Right ventricle myocardium superior (tissue), 1 donor: ENCODE data around the gene CHN2. TPM values are rescaled to one million over a fixed set of nuclear protein-coding genes. Genes with fewer than 3 reads are reported as not detected.
A peak's percentile ranks its signal among the peaks of the same experiment; 100 is the strongest.

Source experiments
- ATAC-seq: fragments of 200-7000 bp; cut with Tn5 transposase; one replicate; pipeline ENCODE4 v1.9.1; 2020; ENCODE audit warnings: mild to moderate bottlenecking; ENCODE audit not compliant: poor library complexity
- DNase-seq: peaks from one replicate; pipeline ENCODE4 v3.0.0-alpha.2; 2020
- intact Hi-C: fragments of 100-400 bp; cut with DNase I; formaldehyde crosslinking; loops from one replicate; pipeline ENCODE4 v1.11.2; 2022
- total RNA-seq: library from RNA; stranded (reverse); fragmentation: NEBNext Ultra II Directional; extraction: Animal tissue kit (Norgen Biotek cat#: 25700); gene quantifications from one replicate; pipeline ENCODE4 v1.2.1, GENCODE V29; 2021
- donor health status: DM: no; HTN: yes; CAD: no; lungs with severe emphysema.

Gene CHN2
- total RNA-seq, 1 donor from 2014 or later = 17.7 TPM

DNA sequence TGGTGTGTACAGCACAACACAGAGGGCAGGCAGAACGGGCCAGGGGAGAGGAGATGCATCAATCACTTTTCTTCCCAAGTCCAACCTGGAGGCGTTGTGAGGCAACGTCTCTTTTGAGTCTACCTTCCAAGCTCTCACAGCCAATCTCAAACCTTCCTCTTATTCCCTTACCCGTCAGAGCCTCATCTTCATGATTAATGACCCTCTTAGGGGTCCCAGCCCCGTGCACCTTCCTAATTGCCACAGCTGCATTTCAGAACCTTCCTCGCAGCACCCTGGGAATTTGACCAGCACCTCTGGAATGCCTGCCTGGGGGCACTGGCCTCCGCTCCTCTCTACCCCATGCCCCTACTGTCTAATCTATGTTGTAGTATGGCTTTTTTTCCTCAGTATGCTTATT, 199.7 kb downstream of the CHN2 start:
- no peak for DNase-seq
- no peak for ATAC-seq
- intact Hi-C loops = no loop called here

- DNase-seq (no peak), ATAC-seq (no peak)
- intact Hi-C loops = no loop called here
Measured at GRCh38 chr7:29396563-29396962, 202.0 kb downstream of the CHN2 start.

DNA sequence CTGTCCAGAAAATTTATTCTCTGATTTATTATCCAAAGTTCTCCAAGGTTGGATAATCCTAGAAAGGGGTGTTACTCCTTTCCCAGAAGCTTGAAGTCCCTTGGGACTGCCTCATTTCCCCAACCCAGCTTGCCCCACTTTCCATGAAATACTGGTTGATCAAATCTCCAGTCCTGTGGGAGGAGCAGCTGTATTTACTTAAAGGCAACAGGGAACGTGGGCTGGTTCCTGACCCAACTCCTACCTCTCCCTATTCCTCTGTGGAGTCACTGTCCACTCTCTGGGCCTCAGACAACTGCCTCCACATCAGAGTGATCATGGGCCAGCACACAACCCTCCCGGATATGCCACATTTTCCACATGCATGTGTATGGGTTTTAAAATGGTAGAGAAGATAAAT, 202.8 kb downstream of the CHN2 start:
- intact Hi-C loops = no loop called here
- no peak for DNase-seq
- no peak for ATAC-seq

- no peak for DNase-seq
- intact Hi-C loops = no loop called here
- no peak for ATAC-seq
Measured at GRCh38 chr7:29398011-29398410, 203.4 kb downstream of the CHN2 start.

GRCh38 chr7:29400437-29400836, 205.9 kb downstream of the CHN2 start:
- DNase-seq (no peak), ATAC-seq (no peak)
- intact Hi-C loops = no loop called here

- DNase-seq (no peak), ATAC-seq (no peak)
- intact Hi-C loops = no loop called here
Measured at GRCh38 chr7:29401769-29402168, 207.2 kb downstream of the CHN2 start.

DNA sequence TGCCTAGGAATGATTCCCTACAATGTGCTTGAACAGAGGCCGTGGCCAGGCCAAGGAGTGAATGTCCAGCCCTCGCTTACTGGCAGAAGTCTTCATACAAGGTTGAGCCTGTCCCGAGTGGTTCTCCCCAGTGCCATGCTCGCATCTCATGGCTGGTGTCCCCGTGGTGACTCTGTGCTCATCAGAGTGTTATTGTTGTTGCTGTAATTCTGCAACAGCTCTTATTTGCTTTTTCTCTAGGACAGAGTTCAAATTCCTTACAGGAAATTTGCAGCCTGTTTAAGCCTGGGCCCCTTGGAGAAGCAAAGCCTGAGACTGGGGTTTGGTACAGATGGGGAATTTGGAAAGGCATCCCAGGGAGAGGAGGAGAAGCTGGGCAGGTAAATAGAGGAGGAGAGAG, 211.3 kb downstream of the CHN2 start:
- no peak for ATAC-seq
- DNase-seq = no peak
- intact Hi-C loops = loop anchor here (5.0 kb wide), 2 partner anchors 214 to 484 kb away; partner anchors contain the start of gene CHN2

GRCh38 chr7:29406366-29406765, 211.8 kb downstream of the CHN2 start:
- DNase-seq (no peak), ATAC-seq (no peak)
- intact Hi-C loops = loop anchor here (5.0 kb wide), 2 partner anchors 214 to 484 kb away; partner anchors contain the start of gene CHN2

DNA sequence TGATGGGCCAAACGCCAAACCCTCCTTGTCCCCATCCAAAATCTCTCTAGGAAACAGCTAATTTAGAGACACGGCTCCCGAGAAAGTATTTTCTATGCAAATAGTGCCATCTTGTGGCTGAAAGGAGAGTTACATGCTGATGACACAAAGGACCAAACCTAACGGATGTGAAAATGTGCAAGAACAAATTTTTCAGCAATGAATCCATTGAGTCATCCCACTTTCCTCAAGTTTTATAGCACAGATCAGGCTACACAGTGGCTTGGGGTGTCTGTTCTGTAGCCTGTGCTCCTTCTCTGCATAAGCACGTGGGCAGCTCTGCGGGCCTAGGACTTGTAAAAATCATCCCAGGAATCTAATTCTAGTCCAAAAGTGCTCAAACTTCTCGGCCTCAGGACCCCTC, 214.3 kb downstream of the CHN2 start:
- no peak for DNase-seq

GRCh38 chr7:29410996-29411395, 216.4 kb downstream of the CHN2 start:
- DNase-seq (no peak), ATAC-seq (no peak)
- intact Hi-C loops = loop anchor here (5.0 kb wide), 1 partner anchor 304 kb away; no protein-coding TSS in a partner anchor

More for the DNA sequence above, 214.3 kb downstream of the CHN2 start:
- intact Hi-C loops = loop anchor here (5.0 kb wide), 2 partner anchors 217 to 487 kb away; partner anchors contain the start of gene CHN2
- peak; percentile 75 for ATAC-seq

- DNase-seq (no peak), ATAC-seq (no peak)
- intact Hi-C loops = loop anchor here (5.0 kb wide), 1 partner anchor 306 kb away; no protein-coding TSS in a partner anchor
Measured at GRCh38 chr7:29412912-29413311, 218.3 kb downstream of the CHN2 start.

- intact Hi-C loops = loop anchor here (5.0 kb wide), 1 partner anchor 306 kb away; no protein-coding TSS in a partner anchor
- DNase-seq (no peak), ATAC-seq (no peak)
Measured at GRCh38 chr7:29413626-29414136, 219.1 kb downstream of the CHN2 start.

GRCh38 chr7:29414216-29414615, 219.6 kb downstream of the CHN2 start:
- ATAC-seq = no peak
- intact Hi-C loops = loop anchor here (5.0 kb wide), 1 partner anchor 307 kb away; no protein-coding TSS in a partner anchor
- DNase-seq = no peak

GRCh38 chr7:29415215-29415614, 220.6 kb downstream of the CHN2 start:
- intact Hi-C loops = no loop called here
- no peak for ATAC-seq

GRCh38 chr7:29416276-29416937, 221.8 kb downstream of the CHN2 start:
- no peak for ATAC-seq
- DNase-seq = no peak
- intact Hi-C loops = no loop called here

More at GRCh38 chr7:29415215-29415614, 220.6 kb downstream of the CHN2 start:
- DNase-seq = no peak

- intact Hi-C loops = no loop called here
- ATAC-seq (no peak), DNase-seq (no peak)
Measured at GRCh38 chr7:29416938-29417305, 222.3 kb downstream of the CHN2 start.

- intact Hi-C loops = no loop called here
- ATAC-seq = no peak
Measured at GRCh38 chr7:29418056-29418455, 223.5 kb downstream of the CHN2 start.

GRCh38 chr7:29418651-29419050, 224.1 kb downstream of the CHN2 start:
- no peak for ATAC-seq
- DNase-seq = no peak
- intact Hi-C loops = no loop called here

More at GRCh38 chr7:29418056-29418455, 223.5 kb downstream of the CHN2 start:
- DNase-seq = no peak

- intact Hi-C loops = no loop called here
- DNase-seq = no peak
- no peak for ATAC-seq
Measured at GRCh38 chr7:29420011-29420410, 225.4 kb downstream of the CHN2 start.
